ENCODE results near the gene SINHCAF. TPM values are rescaled to one million over a fixed set of nuclear protein-coding genes. Genes with fewer than 3 reads are reported as not detected.

Gene SINHCAF
- total RNA-seq, 1 donor from 2014 or later = 60.4 TPM

GRCh38 chr12:31309279-31309678 lies 16.7 kb downstream of the SINHCAF start:
- Histone ChIP-seq H3K27me3 (no peaks in the 10 kb centered on the region), H3K36me3 (peaks cover 0 to 5% of the 10 kb centered on the region in 2 donors), H3K9me3 (no peaks in the 10 kb centered on the region), H3K4me3 (no peak overlapping the region), H3K27ac (no peak overlapping the region), H3K4me1 (peaks cover 8% of the 10 kb centered on the region)
- no peak for DNase-seq (ENCODE audit: extremely low spot score in 2 of 2)
- intact Hi-C loops (cut with DNase I) = no loop called here
- no peak for TF ChIP-seq CTCF (IDR thresholded peaks at IDR 0.05)
- TF ChIP-seq POLR2A (IDR thresholded peaks at IDR 0.05) = no peak
- TF ChIP-seq POLR2AphosphoS5 (IDR thresholded peaks at IDR 0.05; ENCODE audit: insufficient read depth in 1 of 2, low read depth in 1 of 2) = no peak

GRCh38 chr12:31308116-31308515 lies 17.8 kb downstream of the SINHCAF start:
- Histone ChIP-seq H3K4me3 (no peak overlapping the region), H3K4me1 (peaks cover 8% of the 10 kb centered on the region), H3K27ac (no peak overlapping the region), H3K9me3 (no peaks in the 10 kb centered on the region), H3K36me3 (peaks cover 0 to 17% of the 10 kb centered on the region in 2 donors), H3K27me3 (no peaks in the 10 kb centered on the region)
- no peak for DNase-seq (ENCODE audit: extremely low spot score in 2 of 2)
- no peak for TF ChIP-seq POLR2AphosphoS5 (IDR thresholded peaks at IDR 0.05; ENCODE audit: insufficient read depth in 1 of 2, low read depth in 1 of 2)
- TF ChIP-seq POLR2A (IDR thresholded peaks at IDR 0.05) = no peak
- no peak for TF ChIP-seq CTCF (IDR thresholded peaks at IDR 0.05)
- intact Hi-C loops (cut with DNase I) = no loop called here

GRCh38 chr12:31306866-31307265 lies 19.1 kb downstream of the SINHCAF start:
- no peaks in the 10 kb centered on the region for H3K9me3 ChIP-seq
- TF ChIP-seq POLR2AphosphoS5 (IDR thresholded peaks at IDR 0.05; ENCODE audit: insufficient read depth in 1 of 2, low read depth in 1 of 2) = no peak
- no peak for TF ChIP-seq POLR2A (IDR thresholded peaks at IDR 0.05)
- TF ChIP-seq CTCF (IDR thresholded peaks at IDR 0.05) = no peak
- H3K27me3 ChIP-seq = no peaks in the 10 kb centered on the region

GRCh38 chr12:31303466-31303865 lies 22.5 kb downstream of the SINHCAF start:
- peaks cover 0 to 17% of the 10 kb centered on the region in 2 donors for H3K36me3 ChIP-seq
- no peak for TF ChIP-seq POLR2AphosphoS5 (IDR thresholded peaks at IDR 0.05; ENCODE audit: insufficient read depth in 1 of 2, low read depth in 1 of 2)
- no peak for TF ChIP-seq CTCF (IDR thresholded peaks at IDR 0.05)
- no peak for TF ChIP-seq POLR2A (IDR thresholded peaks at IDR 0.05)
- intact Hi-C loops (cut with DNase I) = no loop called here
- no peak overlapping the region for H3K27ac ChIP-seq
- no peak overlapping the region for H3K4me3 ChIP-seq
- no peak for DNase-seq (ENCODE audit: extremely low spot score in 2 of 2)
- H3K27me3 ChIP-seq = no peaks in the 10 kb centered on the region
- no peaks in the 10 kb centered on the region for H3K4me1 ChIP-seq
- H3K9me3 ChIP-seq = no peaks in the 10 kb centered on the region

More at GRCh38 chr12:31306866-31307265, 19.1 kb downstream of the SINHCAF start:
- H3K27ac ChIP-seq = no peak overlapping the region
- no peak for DNase-seq (ENCODE audit: extremely low spot score in 2 of 2)
- intact Hi-C loops (cut with DNase I) = no loop called here
- H3K4me3 ChIP-seq = no peak overlapping the region
- H3K36me3 ChIP-seq = peaks cover 0 to 17% of the 10 kb centered on the region in 2 donors
- H3K4me1 ChIP-seq = peaks cover 8% of the 10 kb centered on the region

- Histone ChIP-seq H3K36me3 (peaks cover 3 to 26% of the 10 kb centered on the region in 2 donors), H3K27ac (no peak overlapping the region), H3K9me3 (no peaks in the 10 kb centered on the region), H3K4me3 (no peak overlapping the region), H3K4me1 (no peaks in the 10 kb centered on the region), H3K27me3 (no peaks in the 10 kb centered on the region)
- no peak for TF ChIP-seq POLR2A (IDR thresholded peaks at IDR 0.05)
- no peak for TF ChIP-seq CTCF (IDR thresholded peaks at IDR 0.05)
- TF ChIP-seq POLR2AphosphoS5 (IDR thresholded peaks at IDR 0.05; ENCODE audit: insufficient read depth in 1 of 2, low read depth in 1 of 2) = no peak
- no peak for DNase-seq (ENCODE audit: extremely low spot score in 2 of 2)
- intact Hi-C loops (cut with DNase I) = no loop called here
Measured at GRCh38 chr12:31301311-31301710, 24.6 kb downstream of the SINHCAF start.

Measured in vagina (tissue), 2 donors.